LoVo (cell line): Measurements from ENCODE around the gene KAT2B.
A peak's percentile ranks its signal among the peaks of the same experiment; 100 is the strongest.
"Not testable (repeated sequence)": the region's sequence is repeated elsewhere in the genome, so short reads cannot be mapped to it uniquely, and the experiment has no call there.

Experiments used
- DNase-seq: peaks from one replicate; pipeline ENCODE4 v3.0.0-alpha.2; 2016; ENCODE audit warnings: low spot score

KAT2B gene

DNA sequence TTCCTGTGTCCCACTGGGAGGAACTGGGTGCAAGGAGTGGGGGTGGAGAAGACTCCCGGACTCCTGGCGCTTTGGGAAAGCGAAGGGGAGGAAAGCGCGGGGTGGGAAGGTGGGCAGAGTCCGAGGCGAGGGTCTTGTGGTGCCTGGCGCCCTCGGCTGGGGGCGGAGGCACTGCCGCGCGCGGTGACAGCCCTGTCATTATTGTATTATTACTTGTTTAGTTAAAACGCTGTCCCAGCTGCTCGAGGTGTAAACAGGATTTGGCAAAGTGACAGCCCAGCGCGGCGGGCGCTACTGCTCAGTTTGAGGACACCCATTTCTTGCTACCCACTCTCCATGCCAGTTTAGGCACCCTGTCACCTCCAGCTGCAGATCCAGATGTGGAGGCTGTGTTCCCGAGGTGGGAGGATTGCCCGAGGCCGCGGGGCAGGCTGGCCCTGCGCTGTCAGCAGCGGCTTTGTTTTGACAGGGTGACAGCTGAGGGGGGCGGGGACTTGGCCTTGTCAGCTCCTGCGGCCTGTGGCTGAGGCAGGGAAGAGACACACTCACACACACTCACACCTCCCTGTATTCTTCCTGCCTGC is 1.0 kb downstream of the KAT2B start:
- peak; percentile 49 for DNase-seq

DNA sequence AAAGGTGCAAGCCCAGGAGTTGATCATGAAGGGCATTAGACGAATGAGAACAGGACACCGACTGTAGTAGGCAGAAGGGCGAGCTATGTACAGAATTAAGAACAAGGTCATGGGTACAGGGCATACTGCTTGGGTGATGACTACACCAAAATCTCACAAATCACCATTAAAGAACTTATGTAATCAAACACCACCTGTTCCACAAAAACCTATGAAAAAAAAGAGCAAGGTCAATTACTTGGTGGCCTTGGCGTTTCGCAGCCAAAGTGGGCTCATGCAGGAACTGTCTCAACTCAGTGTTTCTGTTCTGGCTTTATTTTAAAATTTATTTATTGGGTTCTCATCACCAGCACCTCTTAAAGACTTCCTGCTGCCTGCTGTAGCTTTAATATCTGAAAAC is 2.1 kb downstream of the KAT2B start:
- DNase-seq: no peak

DNA sequence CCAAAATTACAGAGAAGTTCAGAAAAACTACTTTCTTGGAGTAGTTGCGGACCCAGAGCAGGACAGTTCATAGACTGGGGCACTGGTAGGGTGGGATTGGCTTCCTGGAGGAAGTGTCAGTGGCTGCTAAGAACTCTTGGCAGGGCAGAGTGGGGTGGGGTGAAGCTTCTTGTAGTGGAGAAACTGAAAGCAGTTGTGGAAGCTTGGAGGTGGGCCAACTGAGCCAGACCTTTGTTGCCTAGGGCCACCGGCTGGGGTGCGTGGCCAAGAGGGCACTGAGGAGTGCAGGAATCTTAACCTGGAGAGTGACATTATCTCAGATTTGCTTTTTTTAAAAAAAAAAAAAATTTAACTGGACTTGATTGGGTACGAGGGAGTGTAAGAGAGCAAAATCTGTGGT is 3.1 kb downstream of the KAT2B start:
- peak; percentile 68 for DNase-seq

DNA sequence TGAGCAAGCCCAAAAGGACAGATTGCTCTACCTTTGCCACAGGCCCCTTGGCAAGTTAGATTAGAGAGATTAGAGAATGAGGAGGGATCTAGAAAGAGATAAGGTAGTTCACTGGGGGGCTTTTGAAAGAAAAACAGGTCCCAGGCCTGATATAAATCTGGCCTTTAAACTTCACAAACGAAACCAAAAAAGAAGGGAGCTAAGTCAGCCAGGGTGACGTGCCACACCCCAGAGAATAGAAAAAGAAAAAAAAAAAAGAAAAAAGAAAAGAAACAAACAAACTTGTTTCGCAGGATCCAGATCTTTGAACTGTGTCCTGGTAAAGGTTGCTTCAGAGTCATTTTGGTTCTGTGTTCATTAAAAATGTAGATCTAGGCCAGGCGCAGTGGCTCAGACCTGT is 3.6 kb downstream of the KAT2B start:
- no peak for DNase-seq

DNA sequence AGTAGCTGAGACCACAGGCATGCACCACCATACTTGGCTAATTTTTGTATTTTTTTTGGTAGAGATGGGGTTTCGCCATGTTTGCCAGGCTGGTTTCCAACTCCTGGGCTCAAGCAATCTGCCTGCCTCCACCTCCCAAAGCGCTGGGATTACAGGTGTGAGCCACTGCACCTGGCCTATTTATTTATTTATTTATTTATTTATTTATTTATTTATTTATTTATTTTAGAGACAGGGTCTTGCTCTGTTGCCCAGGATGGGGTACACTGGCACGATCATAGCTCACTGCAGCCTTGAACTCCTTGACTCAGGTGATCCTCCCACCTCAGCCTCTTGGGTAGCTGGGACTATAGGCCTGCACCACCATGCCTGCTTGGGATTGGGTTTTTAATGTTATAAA is 4.9 kb downstream of the KAT2B start:
- DNase-seq: not testable (repeated sequence)

DNA sequence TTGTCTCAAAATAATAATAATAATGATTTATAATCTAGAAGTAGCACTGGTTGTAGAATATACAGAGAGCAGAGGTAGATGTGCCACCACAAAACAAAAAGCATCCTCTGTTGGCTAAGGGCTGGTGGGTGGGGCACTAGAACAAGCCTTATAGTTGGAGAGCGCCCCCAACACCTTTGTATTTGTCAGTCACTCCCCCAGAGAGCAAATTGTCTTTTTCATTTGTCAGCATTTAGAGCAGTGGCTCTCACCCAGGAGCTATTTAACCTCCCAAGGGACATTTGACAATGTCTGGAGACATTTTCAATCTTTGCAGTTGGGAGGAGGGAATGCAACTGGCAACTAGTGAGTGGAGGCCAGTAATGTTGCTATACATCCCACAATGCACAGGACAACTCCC is 6.3 kb downstream of the KAT2B start:
- no peak for DNase-seq

DNA sequence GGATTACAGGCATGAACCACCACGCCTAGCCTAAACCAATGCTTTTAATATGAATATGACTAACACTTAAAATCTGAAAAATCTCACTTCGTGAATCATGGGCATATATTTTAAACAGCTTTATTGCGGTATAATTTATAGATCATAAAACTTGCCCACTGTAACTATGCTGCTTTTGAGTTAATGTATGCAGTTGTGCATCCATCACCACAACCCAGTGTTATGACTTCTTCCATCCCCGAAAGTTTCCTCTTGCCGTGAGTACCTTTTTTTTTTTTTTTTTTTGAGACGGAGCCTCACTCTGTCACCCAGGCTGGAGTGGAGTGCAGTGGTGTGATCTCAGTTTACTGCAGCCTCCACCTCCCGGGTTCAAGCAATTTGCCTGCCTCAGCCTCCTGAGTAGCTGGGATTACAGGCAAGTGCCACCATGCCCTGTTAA is 7.1 kb downstream of the KAT2B start:
- peak; percentile 17 for DNase-seq

DNA sequence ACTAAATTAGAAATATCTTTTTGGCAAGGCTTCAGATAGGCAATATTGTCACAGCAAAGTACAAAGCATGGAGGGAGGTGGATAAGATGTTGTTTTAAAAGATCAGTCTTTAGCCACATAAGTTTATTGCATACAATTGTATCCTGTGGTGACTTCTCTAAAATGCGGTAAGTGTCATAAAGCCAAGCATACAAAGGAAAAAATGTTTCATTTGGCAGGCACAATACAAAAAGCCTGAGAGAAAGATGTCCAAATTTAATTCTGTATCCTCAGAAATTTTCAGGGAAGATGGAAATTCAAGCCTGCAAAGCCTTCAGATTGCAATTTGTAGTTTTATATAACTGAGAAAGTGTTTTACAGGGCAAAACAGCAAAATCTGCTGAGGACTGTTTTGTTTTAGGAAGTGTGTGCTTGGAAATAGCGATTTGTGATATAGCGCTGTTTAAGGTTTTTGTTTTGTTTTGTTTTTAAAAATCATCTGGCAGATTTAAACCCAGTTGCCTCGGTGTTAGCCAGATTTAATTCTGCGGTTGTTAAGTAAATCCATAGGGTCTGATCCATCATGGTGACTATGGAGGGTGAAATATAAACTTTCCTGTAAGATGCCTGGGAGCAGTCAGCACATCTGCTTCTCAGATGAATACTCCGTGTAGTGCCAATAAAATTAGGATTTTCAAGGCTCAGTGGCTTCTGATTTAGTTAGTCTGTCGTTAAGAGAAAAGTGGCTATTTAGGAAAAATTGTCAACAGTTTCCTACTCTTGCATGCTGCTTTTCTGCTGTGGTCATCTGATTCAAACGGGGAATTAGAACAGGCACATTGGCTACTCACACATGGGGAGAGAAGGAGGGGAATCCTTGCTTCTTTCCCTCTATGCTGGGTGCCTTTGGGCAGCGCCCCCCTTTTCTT is 8.0 kb downstream of the KAT2B start:
- DNase-seq: no peak

DNA sequence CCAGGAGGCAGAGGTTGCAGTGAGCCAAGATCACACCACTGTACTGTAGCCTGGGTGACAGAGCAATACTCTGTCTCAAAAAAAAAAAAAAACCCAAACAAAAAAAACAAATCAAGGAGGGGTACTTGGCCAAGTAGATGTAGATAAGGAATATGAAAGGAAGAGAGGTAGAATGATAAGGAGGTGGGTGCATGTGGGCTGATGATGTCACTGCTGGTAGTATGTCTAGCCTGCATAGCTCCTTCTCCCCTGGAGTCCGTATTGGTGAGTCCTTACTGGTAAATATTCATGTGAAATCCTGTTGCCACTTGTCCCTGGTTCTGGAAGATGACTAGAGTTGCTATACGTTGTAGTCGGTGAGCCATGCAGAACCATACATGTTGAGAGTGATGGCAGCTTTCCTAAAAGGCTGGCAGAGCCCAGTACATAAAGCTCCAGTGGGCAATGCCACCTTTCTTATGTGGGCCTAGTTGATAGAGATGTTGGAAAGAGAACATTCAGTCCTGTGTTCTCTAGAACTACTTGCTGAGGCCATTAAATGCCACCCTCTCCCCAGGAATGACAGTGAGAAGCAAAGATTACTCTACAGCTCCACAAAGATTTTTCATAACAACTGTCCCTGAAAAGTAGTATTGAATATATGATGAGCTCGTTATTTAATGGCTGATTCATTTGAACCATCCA is 11.0 kb downstream of the KAT2B start:
- no peak for DNase-seq

DNA sequence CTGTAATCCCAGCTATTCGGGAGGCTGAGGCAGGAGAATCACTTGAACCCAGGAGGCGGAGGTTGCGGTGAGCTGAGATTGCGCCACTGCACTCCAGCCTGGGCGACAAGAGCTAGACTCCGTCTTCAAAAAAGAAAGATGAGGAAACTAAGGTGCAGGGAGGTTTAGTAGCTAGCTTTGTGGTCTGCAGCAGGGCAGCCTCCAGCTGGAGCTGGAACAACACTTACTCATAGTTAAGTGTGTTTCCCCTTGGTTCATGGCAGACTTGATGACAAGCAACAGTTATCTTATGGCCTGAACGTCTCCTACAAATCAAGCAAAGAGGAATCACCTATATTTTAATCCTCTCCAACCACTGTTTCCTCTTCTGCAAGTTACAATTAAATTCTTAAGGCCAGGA is 12.6 kb downstream of the KAT2B start:
- DNase-seq: no peak

DNA sequence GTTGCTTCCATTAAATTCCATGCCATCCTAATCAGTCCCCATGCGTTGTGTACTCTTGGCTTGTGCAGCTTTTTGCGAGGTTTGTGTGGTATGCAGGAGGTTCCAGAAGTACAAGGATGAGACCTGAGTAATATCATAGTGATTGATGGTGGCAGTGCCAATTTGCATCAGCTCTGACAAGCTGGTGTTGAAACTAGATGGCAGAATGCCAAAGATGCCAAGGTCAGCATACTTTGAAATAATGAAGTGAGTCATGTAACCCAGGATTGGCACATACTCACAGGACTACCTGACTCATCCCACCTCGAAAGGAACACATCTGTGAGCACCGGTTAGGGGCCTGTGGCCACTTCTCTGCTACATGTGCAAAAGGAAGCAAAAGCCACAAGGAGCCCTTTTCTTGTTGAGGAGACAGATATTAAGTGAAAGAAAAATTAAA is 14.3 kb downstream of the KAT2B start:
- DNase-seq: peak; percentile 94

DNA sequence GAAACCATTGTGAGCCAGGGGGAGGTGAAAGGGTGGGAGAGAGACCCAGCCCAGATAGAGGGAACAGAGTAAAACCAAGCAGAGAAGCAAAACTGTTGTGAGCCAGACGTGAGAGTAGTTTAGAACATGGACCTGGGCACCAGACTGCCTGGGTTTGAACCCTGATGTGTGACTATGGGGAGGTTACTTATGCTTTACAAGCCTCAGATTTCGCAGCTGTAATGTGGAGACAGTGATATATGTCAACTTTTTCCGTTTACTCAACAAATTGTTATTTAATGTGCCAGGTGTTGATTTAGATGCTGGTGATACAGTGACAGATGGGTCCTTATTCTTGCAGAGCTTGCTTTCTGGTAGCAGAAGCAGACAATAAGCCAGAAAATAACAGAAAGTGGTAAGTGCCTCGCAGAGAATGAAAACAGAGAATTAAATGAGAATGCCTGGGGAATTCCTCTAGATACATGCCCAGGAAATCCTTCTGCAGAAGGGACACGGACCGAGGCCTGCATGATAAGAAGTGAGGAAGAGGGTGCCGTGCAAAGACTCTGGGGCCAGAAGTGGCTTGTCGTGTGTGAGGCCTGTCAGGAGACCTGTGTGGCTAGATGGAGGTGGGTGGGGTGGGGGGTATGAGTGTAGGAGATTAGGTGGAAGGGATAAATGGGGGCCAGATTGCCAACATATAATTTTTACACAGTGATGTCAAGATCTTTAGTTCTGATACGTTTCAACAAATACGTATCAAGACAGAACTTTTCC is 15.0 kb downstream of the KAT2B start:
- no peak for DNase-seq

DNA sequence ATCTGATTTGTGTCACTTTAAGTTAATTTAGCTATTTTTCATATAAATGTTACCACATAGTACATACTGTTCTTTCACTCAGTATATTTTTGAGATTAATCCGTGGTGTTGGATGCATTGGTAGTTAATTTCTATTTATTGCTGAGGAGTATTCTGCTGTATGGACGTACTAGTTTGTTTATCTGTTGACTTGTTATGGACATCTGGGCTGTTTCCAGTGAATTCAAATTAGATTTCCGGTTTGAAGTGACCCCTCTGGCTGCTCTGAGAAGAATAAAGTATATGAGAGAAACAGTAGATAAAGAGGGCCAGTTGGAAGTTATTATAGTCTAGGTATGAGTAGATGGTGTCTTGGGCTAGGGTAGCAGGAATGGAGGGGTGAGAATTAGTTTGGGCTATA is 15.6 kb downstream of the KAT2B start:
- DNase-seq: no peak

DNA sequence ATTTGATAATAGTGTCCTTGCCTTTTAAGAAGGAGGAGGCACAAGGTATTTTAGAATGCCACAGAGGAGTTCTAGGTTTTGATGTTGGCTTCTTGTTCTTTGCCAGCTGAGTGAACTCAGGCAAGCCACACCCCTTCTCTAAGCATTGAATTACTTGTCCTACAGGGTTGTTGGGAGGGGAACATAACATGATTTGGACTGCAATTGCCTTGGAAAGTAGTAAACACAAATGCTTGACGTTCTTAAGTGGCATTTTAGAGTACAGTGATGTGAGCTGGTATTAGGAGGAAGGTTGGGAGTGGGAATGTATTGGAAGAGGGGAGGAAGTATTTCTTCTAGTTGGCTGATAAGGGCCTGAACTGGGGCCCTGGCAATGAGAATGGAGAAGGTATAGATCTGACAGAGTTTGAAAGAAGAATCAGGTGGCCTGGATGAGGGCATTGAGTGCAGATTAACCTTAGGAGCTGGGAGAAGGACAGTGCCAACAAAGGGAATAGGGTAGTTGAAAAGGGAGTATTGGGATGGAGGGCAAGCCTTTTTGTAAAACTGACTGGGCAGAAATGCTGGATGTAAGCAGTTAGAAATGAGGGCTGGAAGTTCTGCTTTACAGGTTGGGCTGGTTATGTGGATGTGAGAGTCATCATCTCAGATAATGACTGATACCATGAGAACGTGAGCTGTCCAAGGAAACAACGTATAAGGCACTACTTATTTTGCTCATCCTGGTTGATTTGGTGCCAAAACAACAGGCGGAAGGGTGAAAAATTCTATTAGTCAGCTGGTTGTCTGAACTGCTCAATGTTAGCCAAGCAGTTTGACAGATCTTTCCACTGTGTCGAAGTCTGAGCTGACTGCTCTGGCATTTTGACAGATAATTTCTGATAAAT is 16.7 kb downstream of the KAT2B start:
- no peak for DNase-seq

DNA sequence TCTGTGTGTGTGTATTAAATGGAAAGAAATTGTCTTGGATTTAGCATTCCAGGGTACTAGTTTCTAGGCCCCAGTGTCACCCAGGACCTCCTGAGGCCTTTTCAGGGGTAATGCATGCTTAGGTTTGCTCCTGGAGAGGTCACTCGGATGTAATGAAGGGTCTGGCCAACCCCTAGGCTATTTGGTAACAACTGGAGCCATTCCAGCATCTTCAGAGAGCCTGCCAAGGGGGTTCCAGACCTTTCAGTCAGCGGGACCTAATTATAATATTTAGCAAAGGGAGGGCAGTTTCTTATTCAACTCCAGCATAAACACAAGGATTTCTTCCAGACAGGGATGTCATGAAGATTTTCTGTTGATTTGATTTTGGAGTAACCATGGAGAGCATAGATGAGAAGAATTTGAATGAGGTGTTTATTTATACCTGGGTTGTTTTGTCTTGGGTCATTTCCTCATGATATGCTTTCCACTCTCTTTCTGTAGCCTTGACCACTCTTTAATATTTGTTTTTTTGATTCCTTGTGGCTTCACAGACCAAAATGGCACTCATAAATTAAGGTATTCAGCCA is 17.4 kb downstream of the KAT2B start:
- no peak for DNase-seq

DNA sequence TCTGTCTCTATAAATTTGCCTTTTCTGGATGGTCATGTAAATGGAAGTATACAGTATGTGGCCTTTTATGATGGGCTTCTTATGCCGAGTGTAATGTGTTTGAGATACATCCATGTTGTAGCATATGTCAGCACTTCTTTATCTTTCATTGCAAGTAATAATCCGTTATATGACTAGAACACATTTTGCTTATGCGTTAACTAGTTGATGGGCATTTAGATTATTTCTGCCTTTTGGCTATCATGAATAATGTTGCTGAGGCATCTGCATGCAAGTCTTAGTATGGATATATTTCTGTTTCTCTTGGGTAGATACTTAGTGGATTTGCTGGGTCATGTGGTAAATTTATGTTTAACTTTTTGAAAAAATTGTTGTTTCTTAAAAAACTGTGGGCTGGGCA is 19.7 kb downstream of the KAT2B start:
- DNase-seq: no peak

DNA sequence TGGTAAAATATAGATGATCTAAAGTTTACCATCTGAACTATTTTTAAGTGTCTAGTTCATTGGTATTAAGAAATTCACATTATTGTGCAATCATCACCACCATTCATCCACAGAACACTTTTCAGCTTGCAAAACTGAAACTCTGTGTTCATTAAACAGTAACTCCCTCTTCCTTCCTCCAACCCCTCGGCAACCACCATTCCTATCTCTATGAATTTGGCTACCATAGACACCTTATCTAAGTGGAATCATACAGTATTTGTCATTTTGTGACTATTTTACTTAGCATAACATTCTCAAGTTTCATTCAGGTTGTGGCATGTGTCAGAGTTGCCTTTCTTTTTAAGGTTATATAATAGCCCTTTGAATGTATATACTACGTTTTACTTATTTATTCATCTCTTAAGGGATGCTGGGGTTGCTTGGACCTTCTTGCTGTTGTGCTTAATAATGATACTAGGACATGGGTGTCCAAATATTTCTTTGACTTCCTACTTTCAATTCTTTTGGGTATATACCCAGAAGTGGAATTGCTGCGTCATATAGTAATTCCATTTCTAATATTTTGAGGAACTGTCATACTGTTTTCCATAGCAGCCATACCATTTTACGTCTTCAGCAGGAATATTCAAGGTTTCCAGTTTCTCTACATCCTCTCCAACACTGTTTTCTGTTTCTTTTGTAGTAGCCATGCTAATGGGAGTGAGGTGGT is 20.9 kb downstream of the KAT2B start:
- DNase-seq: no peak

DNA sequence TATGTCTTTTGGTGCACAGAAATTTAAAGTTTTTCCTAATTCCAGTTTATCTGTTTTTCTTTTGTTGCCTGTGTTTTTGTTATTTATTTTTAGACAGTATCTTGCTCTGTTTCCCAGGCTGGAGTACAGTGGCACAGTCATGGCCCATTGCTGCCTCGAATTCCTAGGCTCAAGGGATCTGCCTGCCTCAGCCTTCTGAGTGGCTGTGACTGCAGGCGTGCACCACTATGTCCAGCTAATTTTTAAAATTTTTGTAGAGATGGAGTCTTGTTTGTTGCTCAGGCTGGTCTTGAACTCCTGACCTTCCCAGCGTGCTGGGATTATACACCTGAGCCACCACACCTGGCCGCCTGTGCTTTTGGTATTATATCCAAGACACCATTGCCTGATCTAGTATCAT is 22.8 kb downstream of the KAT2B start:
- no peak for DNase-seq

DNA sequence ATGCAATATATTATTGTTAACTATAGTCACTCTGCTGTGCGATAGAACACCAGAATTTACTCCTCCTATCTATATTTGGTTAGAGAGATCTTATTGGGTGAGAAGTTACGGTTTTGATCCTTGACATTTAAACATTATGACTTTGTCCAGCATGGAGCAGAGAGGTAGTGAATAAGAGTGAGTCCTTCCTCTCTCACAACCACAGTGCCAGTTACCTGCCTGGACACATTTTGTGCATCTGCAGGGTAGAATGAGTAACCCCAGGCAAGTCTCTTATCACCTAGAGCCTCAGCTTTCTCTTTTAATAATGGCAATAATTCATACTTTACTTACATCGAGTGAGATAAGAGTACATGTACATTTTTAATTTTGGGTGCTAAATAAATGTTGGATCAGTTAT is 24.1 kb downstream of the KAT2B start:
- DNase-seq: no peak
